ENCODE measurements around the gene GPRC5D. TPM values are rescaled to one million over a fixed set of nuclear protein-coding genes. Genes with fewer than 3 reads are reported as not detected.

GPRC5D gene
- total RNA-seq, 1 experiment from 2014 or later = not detected

DNA sequence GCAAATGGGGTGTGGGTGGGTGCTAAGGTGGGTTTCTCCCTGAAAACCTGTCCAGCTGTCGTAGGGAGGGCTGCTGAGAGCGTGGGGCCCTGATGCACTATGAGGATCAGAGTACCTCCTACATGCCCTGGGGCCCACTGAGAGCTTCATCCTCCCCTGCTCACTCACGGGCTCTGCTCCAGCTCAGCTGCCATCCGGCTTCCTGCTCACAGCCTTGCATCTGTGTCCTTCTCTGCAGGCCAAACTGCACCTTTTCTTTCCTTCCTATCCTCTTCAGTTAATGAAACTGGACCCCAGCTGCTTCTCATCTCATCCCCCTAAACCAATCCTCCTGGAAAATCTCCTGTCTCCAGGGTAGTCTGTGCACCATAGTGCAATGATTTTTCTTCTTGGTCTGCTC is 22.2 kb upstream of the GPRC5D start:
- ChIA-PET POLR2A (ENCODE audit: unreplicated experiment) (interaction anchor here (0.6 to 0.7 kb wide), 2 partner anchors 76 to 525 kb away, joined by 3 to 7 read pairs; no protein-coding TSS in a partner anchor), CTCF (no interaction called here)
- Histone ChIP-seq H3K4me2 (no peak overlapping the region), H2AFZ (no peak overlapping the region), H4K20me1 (ENCODE audit: insufficient read depth) (no peaks in the 10 kb centered on the region), H3K27ac (no peak overlapping the region), H3K36me3 (ENCODE audit: low read depth) (peaks cover 48% of the 10 kb centered on the region), H3K9me3 (ENCODE audit: insufficient read depth, low read depth) (no peaks in the 10 kb centered on the region; the same call in 1 of the 2 replicates), H3K4me3 (no peak overlapping the region), H3K27me3 (ENCODE audit: insufficient read depth, low read depth) (no peaks in the 10 kb centered on the region), H3K9me2 (ENCODE audit: insufficient read depth) (no peaks in the 10 kb centered on the region), H3K79me2 (ENCODE audit: low read depth) (peaks cover 5% of the 10 kb centered on the region), H3F3A (ENCODE audit: insufficient read depth, low read depth) (peaks cover 34% of the 10 kb centered on the region), H3K4me1 (replicated peaks; ENCODE audit: insufficient read depth) (peaks cover 23% of the 10 kb centered on the region)
- TF ChIP-seq, protein P1, sequence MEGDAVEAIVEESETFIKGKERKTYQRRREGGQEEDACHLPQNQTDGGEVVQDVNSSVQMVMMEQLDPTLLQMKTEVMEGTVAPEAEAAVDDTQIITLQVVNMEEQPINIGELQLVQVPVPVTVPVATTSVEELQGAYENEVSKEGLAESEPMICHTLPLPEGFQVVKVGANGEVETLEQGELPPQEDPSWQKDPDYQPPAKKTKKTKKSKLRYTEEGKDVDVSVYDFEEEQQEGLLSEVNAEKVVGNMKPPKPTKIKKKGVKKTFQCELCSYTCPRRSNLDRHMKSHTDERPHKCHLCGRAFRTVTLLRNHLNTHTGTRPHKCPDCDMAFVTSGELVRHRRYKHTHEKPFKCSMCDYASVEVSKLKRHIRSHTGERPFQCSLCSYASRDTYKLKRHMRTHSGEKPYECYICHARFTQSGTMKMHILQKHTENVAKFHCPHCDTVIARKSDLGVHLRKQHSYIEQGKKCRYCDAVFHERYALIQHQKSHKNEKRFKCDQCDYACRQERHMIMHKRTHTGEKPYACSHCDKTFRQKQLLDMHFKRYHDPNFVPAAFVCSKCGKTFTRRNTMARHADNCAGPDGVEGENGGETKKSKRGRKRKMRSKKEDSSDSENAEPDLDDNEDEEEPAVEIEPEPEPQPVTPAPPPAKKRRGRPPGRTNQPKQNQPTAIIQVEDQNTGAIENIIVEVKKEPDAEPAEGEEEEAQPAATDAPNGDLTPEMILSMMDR (conservative IDR thresholded peaks at IDR 0.05) = no peak
- no peak for TF ChIP-seq EZH2 (IDR thresholded peaks at IDR 0.05; ENCODE audit: low read depth)
- DNase-seq = no peak
- intact Hi-C loops (cut with micrococcal nuclease; ENCODE audit: unreplicated experiment) = no loop called here
- BruUV-seq (replicated peaks) = no TSS peak

DNA sequence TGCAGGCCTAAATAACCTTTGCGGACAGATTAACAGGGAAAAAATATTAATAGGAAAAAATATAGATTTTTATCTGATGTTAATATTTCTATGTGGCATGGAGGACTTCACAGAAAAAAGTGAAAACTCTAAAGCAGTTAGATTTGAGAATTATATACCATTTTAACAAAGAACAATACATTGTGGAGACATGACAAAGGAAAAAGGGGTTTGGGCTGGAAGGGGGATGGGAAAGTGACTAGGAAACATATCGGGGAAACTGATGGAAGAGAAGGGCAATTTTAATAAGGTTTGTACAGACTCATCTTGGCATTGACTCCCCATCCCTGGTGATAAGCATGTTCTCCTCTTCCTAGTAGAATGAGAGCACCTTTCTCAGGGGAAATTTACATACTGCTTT is 21.0 kb upstream of the GPRC5D start:
- no TSS peak for BruUV-seq (replicated peaks)
- CTCF ChIA-PET = no interaction called here
- no peak for DNase-seq

GRCh38 chr12:12965836-12966235 is 13.9 kb upstream of the GPRC5D start:
- intact Hi-C loops (cut with micrococcal nuclease; ENCODE audit: unreplicated experiment) = no loop called here
- no TSS peak for BruUV-seq (replicated peaks)
- H3K79me2 ChIP-seq (ENCODE audit: low read depth) = no peaks in the 10 kb centered on the region
- TF ChIP-seq EZH2 (IDR thresholded peaks at IDR 0.05; ENCODE audit: low read depth) = no peak
- TF ChIP-seq, protein P1 (conservative IDR thresholded peaks at IDR 0.05) = no peak
- no peaks in the 10 kb centered on the region for H3K9me3 ChIP-seq (ENCODE audit: insufficient read depth, low read depth)
- H3K27ac ChIP-seq = no peak overlapping the region
- H3K9me2 ChIP-seq (ENCODE audit: insufficient read depth) = no peaks in the 10 kb centered on the region
- no peaks in the 10 kb centered on the region for H3F3A ChIP-seq (ENCODE audit: insufficient read depth, low read depth)
- no peak overlapping the region for H3K4me3 ChIP-seq
- no peak for DNase-seq
- H3K4me1 ChIP-seq (replicated peaks; ENCODE audit: insufficient read depth) = no peaks in the 10 kb centered on the region
- H3K4me2 ChIP-seq = no peak overlapping the region
- H3K27me3 ChIP-seq (ENCODE audit: insufficient read depth, low read depth) = no peaks in the 10 kb centered on the region
- no peaks in the 10 kb centered on the region for H4K20me1 ChIP-seq (ENCODE audit: insufficient read depth)
- ChIA-PET CTCF (no interaction called here), POLR2A (ENCODE audit: unreplicated experiment) (no interaction called here)
- no peaks in the 10 kb centered on the region; the same call in 1 of the 2 replicates for H3K36me3 ChIP-seq (ENCODE audit: low read depth)
- no peak overlapping the region for H2AFZ ChIP-seq

More for the DNA sequence above, 21.0 kb upstream of the GPRC5D start:
- no peak for TF ChIP-seq EZH2 (IDR thresholded peaks at IDR 0.05; ENCODE audit: low read depth)
- TF ChIP-seq, protein P1 (conservative IDR thresholded peaks at IDR 0.05) = no peak
- Histone ChIP-seq H3K36me3 (ENCODE audit: low read depth) (peaks cover 46% of the 10 kb centered on the region), H3K79me2 (ENCODE audit: low read depth) (peaks cover 5% of the 10 kb centered on the region), H3K4me2 (no peak overlapping the region), H3K9me2 (ENCODE audit: insufficient read depth) (no peaks in the 10 kb centered on the region), H3K4me1 (replicated peaks; ENCODE audit: insufficient read depth) (peaks cover 23% of the 10 kb centered on the region), H4K20me1 (ENCODE audit: insufficient read depth) (no peaks in the 10 kb centered on the region), H3K9me3 (ENCODE audit: insufficient read depth, low read depth) (no peaks in the 10 kb centered on the region; the same call in 1 of the 2 replicates), H3K4me3 (no peak overlapping the region), H3F3A (ENCODE audit: insufficient read depth, low read depth) (peaks cover 34% of the 10 kb centered on the region), H3K27me3 (ENCODE audit: insufficient read depth, low read depth) (no peaks in the 10 kb centered on the region), H3K27ac (no peak overlapping the region), H2AFZ (no peak overlapping the region)
- POLR2A ChIA-PET (ENCODE audit: unreplicated experiment) = no interaction called here
- intact Hi-C loops (cut with micrococcal nuclease; ENCODE audit: unreplicated experiment) = no loop called here
